Mesendoderm (in vitro differentiated cells): ENCODE measurements around the gene LRBA.
"Not testable (repeated sequence)": the region's sequence is repeated elsewhere in the genome, so short reads cannot be mapped to it uniquely, and the experiment has no call there.

Source experiments
- DNase-seq: peaks from one replicate; pipeline ENCODE4 v3.0.0; 2013
- H2AK5ac ChIP-seq: 2 replicates; pipeline ENCODE4 v1.6.1; 2013; ENCODE audit warnings: low read length, inconsistent platforms
- H2BK120ac ChIP-seq: 2 replicates; pipeline ENCODE4 v1.6.1; 2013; ENCODE audit warnings: low read depth, mild to moderate bottlenecking, low read length, moderate library complexity, mixed read lengths
- H2BK15ac ChIP-seq: replicated peaks from 2 replicates; pipeline ENCODE4 v1.6.1; 2013; ENCODE audit warnings: low read depth, mild to moderate bottlenecking, moderate library complexity
- H2BK5ac ChIP-seq: 2 replicates; pipeline ENCODE4 v1.6.1; 2013; ENCODE audit warnings: low read length, inconsistent platforms
- H3K18ac ChIP-seq: 2 replicates; pipeline ENCODE4 v1.6.1; 2013; ENCODE audit warnings: mild to moderate bottlenecking, low read length, mixed read lengths
- H3K23ac ChIP-seq: one replicate; pipeline ENCODE4 v1.6.1; 2013; ENCODE audit warnings: low read length
- H3K27ac ChIP-seq: 2 replicates; pipeline ENCODE4 v1.5.1; 2013; ENCODE audit warnings: low read depth, mild to moderate bottlenecking, inconsistent platforms, low read length, moderate library complexity
- H3K27me3 ChIP-seq: 2 replicates; pipeline ENCODE4 v1.6.1; 2013; ENCODE audit warnings: low read length, control low read depth, mild to moderate bottlenecking, inconsistent platforms; ENCODE audit not compliant: insufficient read depth, poor library complexity
- H3K36me3 ChIP-seq: 2 replicates; pipeline ENCODE4 v1.6.1; 2013; ENCODE audit warnings: low read length, inconsistent platforms; ENCODE audit not compliant: control insufficient read depth, insufficient read depth
- H3K4ac ChIP-seq: one replicate; pipeline ENCODE4 v1.6.1; 2013; ENCODE audit warnings: low read depth, mild to moderate bottlenecking, low read length, moderate library complexity
- H3K4me1 ChIP-seq: 2 replicates; pipeline ENCODE4 v1.6.1; 2013; ENCODE audit warnings: low read depth, low read length, inconsistent platforms; ENCODE audit not compliant: control insufficient read depth
- H3K4me2 ChIP-seq: 2 replicates; pipeline ENCODE4 v1.6.1; 2013; ENCODE audit warnings: low read length
- H3K4me3 ChIP-seq: 2 replicates; pipeline ENCODE4 v1.5.1; 2013; ENCODE audit warnings: mild to moderate bottlenecking, low read length
- H3K56ac ChIP-seq: one replicate; pipeline ENCODE4 v1.6.1; 2013; ENCODE audit warnings: low read length
- H3K79me1 ChIP-seq: 2 replicates; pipeline ENCODE4 v1.6.1; 2013; ENCODE audit warnings: low read length, inconsistent platforms
- H3K79me2 ChIP-seq: 2 replicates; pipeline ENCODE4 v1.6.1; 2013; ENCODE audit warnings: mild to moderate bottlenecking, low read length; ENCODE audit not compliant: control insufficient read depth, insufficient read depth
- H3K9ac ChIP-seq: 2 replicates; pipeline ENCODE4 v1.6.1; 2013; ENCODE audit warnings: low read length, inconsistent platforms
- H4K5ac ChIP-seq: one replicate; pipeline ENCODE4 v1.6.1; 2013; ENCODE audit warnings: low read length
- H4K8ac ChIP-seq: one replicate; pipeline ENCODE4 v1.6.1; 2013; ENCODE audit warnings: low read depth, mild to moderate bottlenecking, control low read depth, low read length, moderate library complexity
- WGBS: extraction: QIAGEN DNeasy Blood & Tissue Kit; methylation state at CpG from one replicate; pipeline ENCODE4 v1.1.7; 2013; ENCODE audit warnings: low lambda C conversion rate, missing lambda C conversion rate; ENCODE audit not compliant: insufficient coverage; ENCODE audit errors: extremely low coverage; 5-methylcytosine and 5-hydroxymethylcytosine counted together

The LRBA gene

GRCh38 chr4:150973626-150974251 is 41.3 kb downstream of the LRBA start:
- no peak overlapping the region for H2BK120ac ChIP-seq
- no peak overlapping the region for H3K4ac ChIP-seq
- no peak overlapping the region for H3K4me3 ChIP-seq
- no peak overlapping the region for H3K18ac ChIP-seq
- no peak overlapping the region for H3K27ac ChIP-seq
- no peak overlapping the region for H3K56ac ChIP-seq
- H2BK15ac ChIP-seq, result no peak overlapping the region
- H2AK5ac ChIP-seq, result no peak overlapping the region
- H3K9ac ChIP-seq, result no peak overlapping the region
- peaks cover 20% of the 10 kb centered on the region for H3K79me1 ChIP-seq
- no peaks in the 10 kb centered on the region for H3K4me1 ChIP-seq
- no peak overlapping the region for H4K5ac ChIP-seq
- H2BK5ac ChIP-seq, result no peak overlapping the region
- no peaks in the 10 kb centered on the region for H3K27me3 ChIP-seq
- H3K79me2 ChIP-seq, result peaks cover 33% of the 10 kb centered on the region
- no peak overlapping the region for H4K8ac ChIP-seq
- H3K36me3 ChIP-seq, result no peaks in the 10 kb centered on the region
- no CpG with 5 or more reads among the region's 6 CpGs for WGBS
- no peak for DNase-seq
- no peak overlapping the region for H3K4me2 ChIP-seq
- H3K23ac ChIP-seq, result no peak overlapping the region

DNA sequence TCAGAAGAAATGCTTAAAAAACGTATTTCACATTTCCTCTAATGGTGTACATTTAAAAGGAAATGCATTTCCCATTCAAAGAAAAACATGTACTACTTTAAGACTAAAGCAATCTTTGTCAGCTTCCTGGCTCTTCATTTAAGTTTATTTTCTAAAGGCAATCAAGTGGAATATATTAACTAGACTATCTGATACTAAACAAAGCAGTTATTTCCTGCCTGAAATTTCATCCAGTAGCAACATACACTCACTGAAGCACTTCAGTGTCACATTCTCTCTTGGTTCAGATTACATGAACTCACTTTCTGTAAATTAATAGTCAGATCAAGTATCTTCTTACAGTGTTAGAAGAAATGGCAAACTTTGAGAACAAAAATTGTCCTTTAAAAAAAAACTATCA is 42.5 kb downstream of the LRBA start:
- Histone ChIP-seq H3K79me2 (peaks cover 30% of the 10 kb centered on the region), H3K4ac (no peak overlapping the region), H3K36me3 (no peaks in the 10 kb centered on the region), H3K4me1 (no peaks in the 10 kb centered on the region), H3K27me3 (no peaks in the 10 kb centered on the region), H3K56ac (no peak overlapping the region), H3K23ac (no peak overlapping the region), H2BK15ac (no peak overlapping the region), H4K8ac (no peak overlapping the region), H3K27ac (no peak overlapping the region), H3K4me3 (no peak overlapping the region), H3K4me2 (no peak overlapping the region), H2BK5ac (no peak overlapping the region), H3K79me1 (peaks cover 15% of the 10 kb centered on the region), H2AK5ac (no peak overlapping the region), H4K5ac (no peak overlapping the region), H3K9ac (no peak overlapping the region), H3K18ac (no peak overlapping the region), H2BK120ac (no peak overlapping the region)
- WGBS, result no CpG with 5 or more reads among the region's 1 CpG
- no peak for DNase-seq

DNA sequence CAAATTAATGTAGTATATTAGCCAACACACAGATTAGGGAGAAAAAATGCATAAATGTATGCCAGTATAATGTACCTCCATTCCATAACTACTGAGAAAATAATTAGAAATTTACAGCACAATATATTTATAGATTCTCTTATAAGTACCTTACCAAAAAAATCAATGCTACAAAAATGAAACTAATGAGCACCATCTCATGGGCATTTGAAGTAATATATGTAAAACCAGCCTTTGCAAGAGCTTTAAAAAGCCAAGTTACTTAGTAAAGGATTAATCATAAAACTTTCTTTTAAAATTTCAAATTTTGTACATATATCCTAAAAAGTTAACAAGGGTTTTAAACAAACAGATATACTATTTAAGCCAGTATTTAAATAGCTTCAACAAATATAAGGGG is 43.2 kb downstream of the LRBA start:
- H3K18ac ChIP-seq, result no peak overlapping the region
- H2AK5ac ChIP-seq, result no peak overlapping the region
- no peak overlapping the region for H3K23ac ChIP-seq
- H2BK5ac ChIP-seq, result no peak overlapping the region
- H4K8ac ChIP-seq, result no peak overlapping the region
- no peak overlapping the region for H2BK120ac ChIP-seq
- H3K4me1 ChIP-seq, result no peaks in the 10 kb centered on the region
- no peaks in the 10 kb centered on the region for H3K36me3 ChIP-seq
- no peak overlapping the region for H3K4ac ChIP-seq
- peaks cover 11% of the 10 kb centered on the region for H3K79me1 ChIP-seq
- no peak overlapping the region for H3K4me3 ChIP-seq
- H3K79me2 ChIP-seq, result peaks cover 27% of the 10 kb centered on the region
- H4K5ac ChIP-seq, result no peak overlapping the region
- H3K4me2 ChIP-seq, result no peak overlapping the region
- H3K27me3 ChIP-seq, result no peaks in the 10 kb centered on the region
- H3K27ac ChIP-seq, result no peak overlapping the region
- H2BK15ac ChIP-seq, result no peak overlapping the region
- no peak overlapping the region for H3K56ac ChIP-seq
- no peak overlapping the region for H3K9ac ChIP-seq
- no peak for DNase-seq

DNA sequence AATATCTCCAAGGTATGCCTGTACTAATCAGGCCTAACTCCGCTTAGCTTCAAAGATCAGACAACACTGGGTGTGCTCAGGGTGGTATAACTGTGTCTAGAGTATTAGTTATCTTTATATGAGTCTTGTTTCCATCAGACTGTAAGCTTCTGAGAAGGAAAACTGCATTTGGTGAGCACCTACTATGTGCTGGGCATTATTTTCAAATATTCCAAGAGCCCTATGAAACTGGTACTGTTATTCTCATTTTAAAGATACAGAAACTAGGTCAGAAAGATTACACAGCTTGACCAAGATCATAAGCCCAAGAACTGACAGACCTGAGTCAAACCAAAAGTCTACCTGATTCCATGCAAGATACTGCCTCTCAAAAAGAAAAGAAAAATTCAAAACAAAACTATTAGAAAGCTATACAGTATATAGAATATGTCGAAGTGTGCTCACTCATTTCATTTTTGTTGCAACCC is 44.4 kb downstream of the LRBA start:
- no peak overlapping the region for H4K5ac ChIP-seq
- no CpG with 5 or more reads among the region's 2 CpGs for WGBS
- H3K27me3 ChIP-seq, result no peaks in the 10 kb centered on the region
- no peak overlapping the region for H3K4me3 ChIP-seq
- H3K4me1 ChIP-seq, result no peaks in the 10 kb centered on the region
- H2BK15ac ChIP-seq, result no peak overlapping the region
- no peak overlapping the region for H2BK120ac ChIP-seq
- no peak overlapping the region for H3K18ac ChIP-seq
- no peak overlapping the region for H3K4ac ChIP-seq
- H3K56ac ChIP-seq, result no peak overlapping the region
- no peak overlapping the region for H4K8ac ChIP-seq
- no peak overlapping the region for H3K23ac ChIP-seq
- no peaks in the 10 kb centered on the region for H3K36me3 ChIP-seq
- peaks cover 24% of the 10 kb centered on the region for H3K79me2 ChIP-seq
- no peak overlapping the region for H2BK5ac ChIP-seq
- DNase-seq, result no peak
- no peak overlapping the region for H3K27ac ChIP-seq
- no peak overlapping the region for H3K9ac ChIP-seq
- peaks cover 7% of the 10 kb centered on the region for H3K79me1 ChIP-seq
- no peak overlapping the region for H3K4me2 ChIP-seq
- no peak overlapping the region for H2AK5ac ChIP-seq

GRCh38 chr4:150964754-150965153 is 50.3 kb downstream of the LRBA start:
- H2BK15ac ChIP-seq, result no peak overlapping the region
- no peak overlapping the region for H3K18ac ChIP-seq
- DNase-seq, result no peak
- H4K5ac ChIP-seq, result no peak overlapping the region
- H3K79me1 ChIP-seq, result peaks cover 3% of the 10 kb centered on the region
- H3K27me3 ChIP-seq, result no peaks in the 10 kb centered on the region
- no peak overlapping the region for H2BK120ac ChIP-seq
- no peak overlapping the region for H3K4me3 ChIP-seq
- no peak overlapping the region for H3K23ac ChIP-seq
- H4K8ac ChIP-seq, result no peak overlapping the region
- no peak overlapping the region for H3K9ac ChIP-seq
- no peak overlapping the region for H3K56ac ChIP-seq
- H2AK5ac ChIP-seq, result no peak overlapping the region
- H3K4ac ChIP-seq, result no peak overlapping the region
- no peak overlapping the region for H3K4me2 ChIP-seq
- H3K79me2 ChIP-seq, result peaks cover 7% of the 10 kb centered on the region
- no peak overlapping the region for H2BK5ac ChIP-seq
- H3K4me1 ChIP-seq, result no peaks in the 10 kb centered on the region
- H3K27ac ChIP-seq, result no peak overlapping the region
- no peaks in the 10 kb centered on the region for H3K36me3 ChIP-seq

GRCh38 chr4:150963602-150964345 is 51.3 kb downstream of the LRBA start:
- H2BK5ac ChIP-seq, DNase-seq, H4K8ac ChIP-seq, H2AK5ac ChIP-seq, H2BK15ac ChIP-seq, H3K9ac ChIP-seq, H4K5ac ChIP-seq, H3K18ac ChIP-seq, H3K27me3 ChIP-seq, H3K4me1 ChIP-seq, H2BK120ac ChIP-seq, H3K27ac ChIP-seq, H3K23ac ChIP-seq, H3K79me1 ChIP-seq, H3K4ac ChIP-seq, H3K56ac ChIP-seq, H3K79me2 ChIP-seq, H3K4me3 ChIP-seq, H3K36me3 ChIP-seq, H3K4me2 ChIP-seq: not testable (repeated sequence)
- WGBS, result no CpG with 5 or more reads among the region's 47 CpGs
